Smooth muscle cell (in vitro differentiated cells): Measurements from ENCODE around the gene PTPRU. TPM values are rescaled to one million over a fixed set of nuclear protein-coding genes. Genes with fewer than 3 reads are reported as not detected.

Experiments
- DNase-seq: peaks from one replicate; lab custom pipeline; 2025; ENCODE audit not compliant: unreplicated experiment; lab: John Stamatoyannopoulos, UW
- H2AFZ ChIP-seq: fragments of 200-600 bp; sonication (generic); 2 replicates; pipeline ENCODE4 v1.6.0; 2016; ENCODE audit warnings: antibody characterized with exemption, low read depth, mild to moderate bottlenecking
- H3F3A ChIP-seq: fragments of 200-600 bp; sonication (generic); 2 replicates; pipeline ENCODE4 v1.6.0; 2017; ENCODE audit warnings: antibody characterized with exemption, low read depth
- H3K27ac ChIP-seq: fragments of 200-600 bp; sonication (generic); 2 replicates; pipeline ENCODE4 v1.5.1; 2016; ENCODE audit warnings: low read depth, mild to moderate bottlenecking
- H3K27me3 ChIP-seq: fragments of 200-600 bp; sonication (generic); 2 replicates; pipeline ENCODE4 v1.6.1; 2016; ENCODE audit warnings: low read depth, mild to moderate bottlenecking
- H3K36me3 ChIP-seq: fragments of 200-600 bp; sonication (generic); 2 replicates; pipeline ENCODE4 v1.5.1; 2016; ENCODE audit warnings: low read depth
- H3K4me1 ChIP-seq: fragments of 200-600 bp; sonication (generic); 2 replicates; pipeline ENCODE4 v1.5.1; 2016; ENCODE audit warnings: low read depth
- H3K4me2 ChIP-seq: fragments of 200-600 bp; sonication (generic); 2 replicates; pipeline ENCODE4 v1.6.0; 2016; ENCODE audit warnings: mild to moderate bottlenecking
- H3K4me3 ChIP-seq: fragments of 200-600 bp; sonication (generic); 2 replicates; pipeline ENCODE4 v1.5.1; 2016; ENCODE audit warnings: mild to moderate bottlenecking
- H3K79me2 ChIP-seq: fragments of 200-600 bp; sonication (generic); 2 replicates; pipeline ENCODE4 v1.6.0; 2016; ENCODE audit warnings: low read depth, mild to moderate bottlenecking
- H3K9ac ChIP-seq: fragments of 200-600 bp; sonication (generic); 2 replicates; pipeline ENCODE4 v1.6.0; 2016; ENCODE audit warnings: low read depth
- H3K9me3 ChIP-seq: fragments of 200-600 bp; sonication (generic); replicated peaks from 2 replicates; pipeline ENCODE4 v1.5.1; 2016; ENCODE audit warnings: low read depth
- H4K20me1 ChIP-seq: fragments of 200-600 bp; sonication (generic); 2 replicates; pipeline ENCODE4 v1.6.0; 2016; ENCODE audit warnings: low read depth
- WGBS: methylation state at CpG from one replicate; pipeline ENCODE4 v1.1.7; 2016; ENCODE audit warnings: low lambda C conversion rate; 5-methylcytosine and 5-hydroxymethylcytosine counted together
- polyA plus RNA-seq: library from polyadenylated mRNA; unstranded; fragments of >200 nt; fragmentation: Nextera tagmentation; extraction: Ambion mirVana; gene quantifications from 2 replicates; pipeline ENCODE4 v1.2.1, GENCODE V29; 2016
- total RNA-seq: library from RNA; depleted of rRNA; stranded (reverse); fragments of >200 nt; gene quantifications from 2 replicates; pipeline ENCODE4 v1.2.3, GENCODE V29; 2014
- TF ChIP-seq, protein P1 (sequence below): fragments of 200-600 bp; sonication (generic); IDR thresholded peaks from 2 replicates; pipeline ENCODE4 v1.5.1; 2017; ENCODE audit warnings: borderline replicate concordance, mild to moderate bottlenecking, antibody characterized with exemption; ENCODE audit not compliant: insufficient read depth, poor library complexity, severe bottlenecking

Gene PTPRU
- total and polyA plus RNA-seq, 2 experiments from 2014 or later = 41.1 to 67.8 TPM

- Histone ChIP-seq H4K20me1 (no peaks in the 10 kb centered on the region), H3K9me3 (no peaks in the 10 kb centered on the region), H3K4me3 (no peak overlapping the region), H3F3A (no peaks in the 10 kb centered on the region), H3K4me2 (no peak overlapping the region), H3K9ac (no peak overlapping the region), H2AFZ (no peak overlapping the region), H3K79me2 (no peaks in the 10 kb centered on the region), H3K27ac (no peak overlapping the region), H3K36me3 (no peaks in the 10 kb centered on the region), H3K27me3 (no peaks in the 10 kb centered on the region), H3K4me1 (no peaks in the 10 kb centered on the region)
- WGBS = 96% methylated on average over 10 of the region's 10 CpGs
- no peak for DNase-seq
- TF ChIP-seq, protein P1, sequence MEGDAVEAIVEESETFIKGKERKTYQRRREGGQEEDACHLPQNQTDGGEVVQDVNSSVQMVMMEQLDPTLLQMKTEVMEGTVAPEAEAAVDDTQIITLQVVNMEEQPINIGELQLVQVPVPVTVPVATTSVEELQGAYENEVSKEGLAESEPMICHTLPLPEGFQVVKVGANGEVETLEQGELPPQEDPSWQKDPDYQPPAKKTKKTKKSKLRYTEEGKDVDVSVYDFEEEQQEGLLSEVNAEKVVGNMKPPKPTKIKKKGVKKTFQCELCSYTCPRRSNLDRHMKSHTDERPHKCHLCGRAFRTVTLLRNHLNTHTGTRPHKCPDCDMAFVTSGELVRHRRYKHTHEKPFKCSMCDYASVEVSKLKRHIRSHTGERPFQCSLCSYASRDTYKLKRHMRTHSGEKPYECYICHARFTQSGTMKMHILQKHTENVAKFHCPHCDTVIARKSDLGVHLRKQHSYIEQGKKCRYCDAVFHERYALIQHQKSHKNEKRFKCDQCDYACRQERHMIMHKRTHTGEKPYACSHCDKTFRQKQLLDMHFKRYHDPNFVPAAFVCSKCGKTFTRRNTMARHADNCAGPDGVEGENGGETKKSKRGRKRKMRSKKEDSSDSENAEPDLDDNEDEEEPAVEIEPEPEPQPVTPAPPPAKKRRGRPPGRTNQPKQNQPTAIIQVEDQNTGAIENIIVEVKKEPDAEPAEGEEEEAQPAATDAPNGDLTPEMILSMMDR = no peak
Measured at GRCh38 chr1:29318724-29319123, 82.4 kb downstream of the PTPRU start.

DNA sequence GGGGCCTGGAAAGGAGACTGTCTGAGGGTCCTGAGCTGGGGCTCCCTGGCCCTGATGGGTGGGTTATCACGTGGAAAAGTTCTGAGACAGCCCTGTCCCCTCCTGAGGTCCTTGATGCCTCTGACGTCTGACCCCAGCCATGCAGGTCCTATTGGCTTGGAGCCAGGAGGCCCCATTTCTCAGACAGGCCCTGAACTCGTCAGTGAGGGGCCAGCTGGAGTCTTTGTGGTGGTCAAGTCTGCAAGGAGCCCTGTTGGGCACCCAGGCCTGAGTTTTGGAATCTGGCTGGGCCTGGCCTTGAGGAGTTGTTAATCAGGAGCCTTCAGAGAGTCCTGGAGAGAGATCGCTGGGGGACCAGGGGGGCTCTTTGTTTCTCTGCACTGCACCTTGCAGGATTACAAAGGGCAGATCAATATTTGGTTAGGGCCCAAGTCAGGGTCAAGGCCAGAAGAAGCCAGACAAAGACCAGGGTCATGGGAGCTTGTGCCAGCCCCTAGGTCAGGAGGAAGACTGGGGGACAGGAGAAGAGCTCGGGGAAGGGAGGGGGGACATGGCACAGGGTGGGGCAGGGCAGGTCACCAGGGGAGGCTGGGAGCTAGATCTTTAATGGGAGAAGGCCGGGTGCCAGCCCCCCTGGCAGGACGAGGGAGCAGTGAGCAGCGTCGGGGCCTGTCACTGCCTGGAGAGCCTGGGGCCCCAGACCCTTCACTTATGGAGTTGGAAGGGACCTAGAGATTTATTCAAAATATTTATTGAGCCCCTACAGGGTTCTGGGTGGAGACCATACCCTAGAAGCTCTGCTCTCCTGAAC, 83.2 kb downstream of the PTPRU start:
- no peak overlapping the region for H3K4me2 ChIP-seq
- 94% methylated on average over 9 of the region's 9 CpGs for WGBS
- H3F3A ChIP-seq = no peaks in the 10 kb centered on the region
- no peaks in the 10 kb centered on the region for H3K36me3 ChIP-seq
- H2AFZ ChIP-seq = no peak overlapping the region
- no peak overlapping the region for H3K4me3 ChIP-seq
- H3K4me1 ChIP-seq = no peaks in the 10 kb centered on the region
- H3K27me3 ChIP-seq = no peaks in the 10 kb centered on the region
- no peak overlapping the region for H3K9ac ChIP-seq
- no peaks in the 10 kb centered on the region for H4K20me1 ChIP-seq
- TF ChIP-seq, protein P1 = no peak
- no peak for DNase-seq
- no peak overlapping the region for H3K27ac ChIP-seq
- H3K9me3 ChIP-seq = no peaks in the 10 kb centered on the region
- H3K79me2 ChIP-seq = no peaks in the 10 kb centered on the region

DNA sequence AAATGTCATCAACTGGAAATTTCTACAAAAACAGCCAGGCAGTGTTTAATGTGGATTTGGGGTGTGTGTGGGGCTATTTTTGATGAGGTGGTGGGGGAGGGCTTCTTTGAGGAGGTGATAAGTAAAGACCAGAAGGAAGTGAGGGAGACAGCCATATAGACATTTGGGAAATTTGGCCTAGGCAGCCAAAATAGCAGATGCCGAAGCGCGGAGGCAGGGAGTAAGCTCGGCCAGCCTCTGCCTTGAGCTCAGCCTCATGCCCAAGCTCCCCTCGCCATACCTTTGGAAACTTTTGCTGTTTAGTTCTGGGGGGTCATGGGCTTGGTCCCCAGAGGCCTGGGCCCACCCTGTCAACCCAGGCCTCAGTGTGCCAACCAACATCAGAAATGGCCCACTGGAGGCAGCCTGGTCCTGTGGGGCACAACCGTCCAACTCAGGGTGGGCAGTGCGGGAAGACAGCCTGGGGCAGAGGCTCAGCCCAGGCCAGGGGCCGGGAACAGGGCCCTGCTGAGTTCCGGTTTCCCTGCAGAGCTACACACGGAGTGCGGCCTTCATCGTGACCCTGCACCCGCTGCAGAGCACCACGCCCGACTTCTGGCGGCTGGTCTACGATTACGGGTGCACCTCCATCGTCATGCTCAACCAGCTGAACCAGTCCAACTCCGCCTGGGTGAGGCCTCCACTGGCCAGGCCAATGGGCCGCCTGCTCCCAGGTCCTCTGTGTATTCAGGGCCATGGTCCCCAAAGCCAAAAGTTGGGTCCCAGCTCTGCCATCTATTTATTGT, 84.0 kb downstream of the PTPRU start:
- no peaks in the 10 kb centered on the region for H3K36me3 ChIP-seq
- no peaks in the 10 kb centered on the region for H3K9me3 ChIP-seq
- H3K27ac ChIP-seq = no peak overlapping the region
- no peaks in the 10 kb centered on the region for H4K20me1 ChIP-seq
- no peak overlapping the region for H3K4me2 ChIP-seq
- no peaks in the 10 kb centered on the region for H3K27me3 ChIP-seq
- H2AFZ ChIP-seq = no peak overlapping the region
- 95% methylated on average over 21 of the region's 21 CpGs for WGBS
- no peak for DNase-seq
- no peaks in the 10 kb centered on the region for H3K79me2 ChIP-seq
- TF ChIP-seq, protein P1 = no peak
- H3K9ac ChIP-seq = no peak overlapping the region
- H3K4me3 ChIP-seq = no peak overlapping the region
- no peaks in the 10 kb centered on the region for H3K4me1 ChIP-seq
- H3F3A ChIP-seq = no peaks in the 10 kb centered on the region
